Measurements from ENCODE around the gene SLK.

SLK gene

GRCh38 chr10:103966671-103967447, at the start of gene SLK:
Gene SLK (plus strand): TSS chr10:103967140. CDS start chr10:103967746, 606 bp downstream.
- peak; percentile 60 to 79 for DNase-seq

GRCh38 chr10:103917302-103918052, 49.5 kb upstream of the SLK start:
- DNase-seq: peak in 1 of 2 experiments; percentile 41

GRCh38 chr10:103918053-103918846, 48.7 kb upstream of the SLK start, which contains the start of gene STN1:
Gene STN1 (minus strand): TSS chr10:103918184. CDS start chr10:103917594, 590 bp downstream.
- DNase-seq: peak; percentile 93 to 96

GRCh38 chr10:103919648-103920025, 47.3 kb upstream of the SLK start:
- DNase-seq: no peak

DNA sequence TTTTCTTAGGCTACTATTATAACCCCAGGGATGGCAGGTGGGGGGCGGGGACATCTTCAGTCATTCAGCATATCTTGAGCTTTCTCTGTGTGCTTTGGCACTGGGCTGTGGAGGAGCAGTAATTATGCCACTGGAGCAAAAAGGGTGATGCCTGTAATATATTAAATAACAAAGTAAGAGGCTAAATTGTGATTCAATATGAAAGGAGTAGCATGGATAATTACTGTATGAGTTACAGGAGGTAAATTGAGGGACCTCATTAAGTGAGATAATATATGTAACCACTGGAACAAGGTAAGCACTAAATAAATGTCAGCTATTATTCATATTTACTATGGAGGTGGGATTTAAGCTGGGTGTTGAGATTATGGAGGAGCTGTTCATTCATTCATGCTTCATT, 45.7 kb upstream of the SLK start:
- no peak for DNase-seq

- DNase-seq: peak; percentile 83 to 86
Measured at GRCh38 chr10:103921750-103922195, 45.2 kb upstream of the SLK start.

DNA sequence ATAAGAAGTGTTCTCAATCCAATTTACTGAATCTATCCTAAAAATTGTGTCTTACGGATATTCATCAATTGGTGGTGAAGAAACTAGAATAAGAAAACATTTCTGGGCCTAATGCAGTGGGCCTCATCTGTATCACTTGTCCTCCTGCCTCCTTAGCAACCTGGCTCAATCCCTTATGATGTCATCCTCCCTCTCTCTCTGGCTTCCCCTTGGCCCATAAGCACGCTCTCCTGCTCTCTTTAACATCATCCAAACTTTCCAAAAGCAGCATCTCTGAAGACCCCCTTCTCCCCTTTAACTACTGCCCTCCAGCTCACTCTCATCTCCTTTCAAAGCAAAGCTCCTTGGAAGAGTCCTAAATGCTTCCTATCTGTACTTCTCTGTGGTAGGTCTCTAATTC, 44.3 kb upstream of the SLK start:
- no peak for DNase-seq

- DNase-seq: no peak
Measured at GRCh38 chr10:103923502-103923901, 43.4 kb upstream of the SLK start.

DNA sequence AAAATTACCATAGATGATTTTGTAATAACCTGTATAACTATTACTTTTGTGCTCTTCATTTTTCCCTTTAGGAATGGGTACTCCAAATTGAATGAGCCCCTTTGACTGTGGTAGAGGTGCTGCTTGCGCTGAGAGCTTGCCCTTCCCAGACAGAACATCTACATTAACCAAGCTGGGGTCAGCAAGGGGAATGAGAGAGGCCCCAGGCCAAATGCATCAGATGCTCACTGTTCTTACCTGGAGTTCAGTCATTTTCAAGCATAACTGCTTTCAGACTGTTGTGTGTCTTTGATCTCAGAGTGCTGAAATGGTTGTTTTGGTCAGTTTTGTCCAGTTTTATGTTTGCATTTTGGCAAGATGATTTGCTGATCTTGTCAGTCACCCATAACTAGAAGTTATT, 41.3 kb upstream of the SLK start:
- DNase-seq: no peak

DNA sequence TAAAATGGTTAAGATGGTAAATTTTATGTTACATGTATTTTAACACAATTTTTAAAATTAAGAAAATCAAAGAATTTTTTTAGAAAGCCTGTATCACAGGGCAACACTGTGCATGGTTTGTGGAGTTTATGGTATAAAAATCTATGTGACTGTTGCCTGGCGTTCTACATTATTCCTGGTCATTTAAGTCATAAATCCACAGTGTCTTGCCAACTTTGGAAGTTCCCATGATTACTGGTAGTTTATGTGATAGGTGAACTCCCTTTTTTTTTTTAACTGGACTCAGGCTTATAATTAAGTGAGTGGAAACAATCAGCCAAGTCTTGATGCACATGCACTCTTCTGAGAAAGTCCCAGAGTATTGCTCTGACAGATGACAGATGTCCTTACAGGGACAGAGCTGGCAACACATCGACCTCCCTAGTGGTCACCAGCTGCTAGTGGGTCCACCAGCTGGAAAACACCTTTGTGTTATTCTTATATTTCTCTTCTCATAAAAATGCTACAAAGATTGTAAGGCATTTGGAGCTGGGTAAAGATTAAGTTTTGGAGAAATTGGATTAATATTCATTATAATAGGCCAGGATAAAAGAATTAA, 40.1 kb upstream of the SLK start:
- no peak for DNase-seq

- DNase-seq: no peak
Measured at GRCh38 chr10:103928784-103929183, 38.2 kb upstream of the SLK start.

DNA sequence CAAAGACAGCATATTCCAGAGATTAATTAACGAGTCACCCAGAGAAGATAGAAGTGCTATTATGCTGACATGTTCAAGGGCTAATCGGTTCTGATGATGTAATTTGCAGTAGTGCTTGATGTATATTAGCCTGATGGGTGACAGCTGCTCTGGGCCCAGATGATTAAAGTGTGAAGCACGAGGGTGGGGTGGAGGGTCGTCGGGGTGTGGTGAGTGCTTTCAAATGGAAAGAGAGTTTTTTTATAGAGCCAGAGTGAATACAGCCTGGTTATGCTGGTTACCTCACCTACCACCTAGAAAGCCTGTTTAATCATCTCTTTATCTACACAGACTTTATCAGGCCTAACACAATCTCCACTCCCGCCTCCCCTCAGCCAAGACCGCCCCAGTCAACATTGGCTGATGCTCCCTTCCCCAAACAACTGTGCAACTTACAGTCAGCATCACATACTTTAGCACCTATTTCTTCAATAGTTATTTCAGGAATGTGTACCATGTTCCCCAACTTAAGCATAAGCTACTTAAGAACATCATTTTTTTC, 37.5 kb upstream of the SLK start:
- no peak for DNase-seq

DNA sequence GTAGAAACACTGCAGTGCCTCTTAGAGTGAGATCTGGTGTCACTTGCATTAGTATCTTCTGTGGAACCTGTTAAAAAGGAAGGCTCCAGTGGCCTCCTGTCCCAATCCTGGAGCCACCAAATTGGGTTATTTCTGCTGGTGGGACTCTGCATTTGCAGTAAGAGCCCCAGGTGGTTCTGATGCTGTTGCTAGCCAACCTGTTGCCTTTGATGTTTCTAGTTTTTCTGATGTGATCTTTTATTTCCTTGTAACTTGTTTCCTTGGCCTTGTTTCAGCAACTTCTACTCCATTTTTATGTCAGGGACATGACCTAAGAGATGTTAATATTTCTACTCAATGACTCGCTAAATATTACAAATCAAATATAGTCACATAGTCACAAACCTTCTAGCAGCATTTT, 36.5 kb upstream of the SLK start:
- DNase-seq: no peak

DNA sequence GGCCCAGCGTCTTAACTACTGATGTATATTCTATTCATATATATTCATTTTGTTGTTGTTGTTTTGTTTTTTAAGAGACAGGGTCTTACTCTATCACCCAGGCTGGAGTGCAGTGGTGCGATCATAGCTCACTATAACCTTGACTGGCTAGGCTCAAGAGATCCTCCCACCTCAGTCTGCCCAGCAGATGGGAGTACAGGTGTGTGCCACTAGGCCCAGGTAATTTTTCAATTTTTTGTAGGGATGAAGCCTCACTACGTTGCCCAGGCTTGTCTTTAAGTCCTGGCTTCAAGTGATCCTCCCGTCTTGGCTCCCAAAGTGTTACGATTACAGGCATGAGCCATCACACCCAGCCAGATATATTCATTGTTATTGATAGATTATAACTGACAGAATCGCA, 36.1 kb upstream of the SLK start:
- DNase-seq: no peak

DNA sequence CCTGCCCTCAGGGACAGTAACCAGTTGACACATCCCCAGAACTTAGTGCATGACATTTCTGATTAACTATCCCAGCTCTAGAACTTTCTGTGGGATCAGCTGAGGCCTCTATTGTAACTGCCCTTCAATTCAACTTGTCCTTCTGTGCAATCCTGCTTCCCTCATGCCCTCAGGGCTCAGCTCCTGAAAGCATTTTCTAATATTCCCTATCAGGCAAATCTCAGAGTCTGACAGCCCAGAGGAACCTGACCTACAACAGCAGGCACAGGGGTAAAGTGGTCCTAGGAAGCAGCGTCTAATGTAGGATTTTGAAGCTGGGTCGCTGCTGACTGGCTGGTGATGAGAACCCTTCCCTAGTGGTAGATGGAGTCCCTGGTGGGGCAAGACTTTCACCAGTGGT, 35.3 kb upstream of the SLK start:
- DNase-seq: no peak

- no peak for DNase-seq
Measured at GRCh38 chr10:103932271-103932670, 34.7 kb upstream of the SLK start.

GRCh38 chr10:103932971-103933370, 34.0 kb upstream of the SLK start:
- no peak for DNase-seq

DNA sequence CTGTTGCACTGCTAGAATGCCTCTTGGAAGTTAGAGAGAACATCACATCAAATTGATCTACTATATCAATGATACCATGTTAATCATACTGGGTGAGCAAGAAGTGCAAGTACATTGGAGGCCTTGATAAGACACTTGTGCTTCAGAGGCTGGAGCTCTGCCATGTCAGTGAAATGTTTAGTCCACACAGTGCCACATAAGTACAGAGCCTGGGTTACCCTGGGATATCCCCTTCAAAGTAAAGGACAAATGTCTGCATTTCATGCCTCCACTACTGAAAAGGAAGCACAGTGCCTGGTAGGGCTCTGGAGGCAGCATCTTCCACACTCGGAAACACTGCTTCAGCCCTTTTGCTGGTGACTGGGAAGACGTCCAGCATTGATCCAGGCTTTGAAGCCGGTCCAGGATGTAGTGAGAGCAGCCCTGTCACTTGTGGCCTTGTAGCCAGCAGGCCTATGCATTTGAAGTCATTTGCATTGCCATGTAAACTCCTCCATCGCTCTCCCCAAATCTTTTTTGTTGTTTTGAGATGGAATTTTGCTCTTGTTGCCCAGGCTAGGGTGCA, 33.3 kb upstream of the SLK start:
- no peak for DNase-seq

DNA sequence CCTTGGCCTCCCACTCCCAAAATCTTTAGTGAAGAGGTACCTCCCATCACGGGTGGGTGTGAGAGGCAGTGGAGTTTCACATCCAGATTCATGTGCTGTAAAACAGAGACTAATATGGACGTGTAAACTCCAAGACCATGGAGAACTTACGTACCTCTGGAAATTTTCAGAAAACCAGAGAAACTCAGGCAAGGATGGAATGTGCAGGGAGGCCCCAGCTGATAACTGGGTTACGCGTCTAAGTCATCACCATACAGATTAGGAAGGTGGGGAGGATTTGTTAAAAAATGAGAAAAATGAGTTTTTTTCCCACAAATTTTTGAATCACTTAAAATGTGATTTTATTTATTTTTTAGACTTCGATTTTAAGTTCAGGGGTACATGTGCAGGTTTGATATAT, 32.6 kb upstream of the SLK start:
- no peak for DNase-seq

- no peak for DNase-seq
Measured at GRCh38 chr10:103936022-103936421, 30.9 kb upstream of the SLK start.

DNA sequence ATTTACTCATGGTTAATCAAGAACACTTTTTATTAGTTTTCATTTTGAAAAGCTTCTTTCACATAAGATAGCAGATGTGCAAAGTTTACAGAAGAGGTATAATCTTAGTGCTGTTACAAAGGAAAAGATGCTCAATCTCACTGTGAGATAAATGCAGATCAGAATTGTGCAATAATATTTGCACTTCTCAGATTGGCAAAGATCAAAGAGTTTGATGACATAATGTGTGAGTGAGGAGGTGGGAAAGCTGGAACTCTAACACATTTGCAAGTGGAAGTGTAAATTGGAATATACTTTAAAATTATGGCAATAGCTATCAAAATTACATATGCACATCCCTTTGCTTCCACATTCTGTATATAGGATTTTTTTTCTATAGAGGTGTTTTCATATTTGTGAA, 27.4 kb upstream of the SLK start:
- no peak for DNase-seq

GRCh38 chr10:103941801-103942200, 25.1 kb upstream of the SLK start:
- DNase-seq: no peak
